Measurements from ENCODE around the gene GALNT7.

DNA sequence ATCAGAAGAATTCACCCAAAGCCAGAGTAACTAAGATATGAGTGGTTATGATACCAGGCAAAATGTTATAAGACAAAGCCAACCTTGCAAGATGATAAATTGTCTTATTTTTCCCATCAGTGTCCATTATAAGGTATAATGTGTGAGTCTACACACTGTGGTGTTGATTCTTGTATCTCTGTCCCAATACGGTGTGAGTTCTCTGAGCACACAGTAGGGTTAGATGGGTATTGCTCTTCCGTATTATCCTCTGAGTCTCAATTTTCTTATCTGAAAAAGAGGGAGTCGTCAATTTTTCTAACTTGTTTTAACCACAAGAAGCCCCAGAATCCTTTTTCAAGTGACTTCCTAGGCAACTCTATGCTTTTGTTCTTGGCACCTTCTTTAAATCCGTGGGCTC lies 95.6 kb downstream of the GALNT7 start:
- TF ChIP-seq, protein P1, sequence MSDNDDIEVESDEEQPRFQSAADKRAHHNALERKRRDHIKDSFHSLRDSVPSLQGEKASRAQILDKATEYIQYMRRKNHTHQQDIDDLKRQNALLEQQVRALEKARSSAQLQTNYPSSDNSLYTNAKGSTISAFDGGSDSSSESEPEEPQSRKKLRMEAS (IDR thresholded peaks at IDR 0.05; ENCODE audit: low read depth, low read length), result no peak
- TF ChIP-seq CTCF (IDR thresholded peaks at IDR 0.05; ENCODE audit: low read depth, low read length), result no peak
